GM23338 (cell line): ENCODE measurements around the gene LRIG3. TPM values are rescaled to one million over a fixed set of nuclear protein-coding genes. Genes with fewer than 3 reads are reported as not detected.

Source experiments
- ATAC-seq: fragments of 200-7000 bp; cut with Tn5 transposase; 3 replicates; pipeline ENCODE4 v1.9.1; 2020
- DNase-seq: peaks from one replicate; pipeline ENCODE4 v3.0.0-alpha.2; 2015; ENCODE audit warnings: low spot score
- H2AFZ ChIP-seq: fragments of 200-600 bp; sonication (generic); 2 replicates; pipeline ENCODE4 v1.8.0; 2016; ENCODE audit warnings: antibody characterized with exemption, mild to moderate bottlenecking, moderate library complexity
- H3F3A ChIP-seq: fragments of 200-600 bp; sonication (generic); replicated peaks from 2 replicates; pipeline ENCODE4 v1.8.0; 2017; ENCODE audit warnings: antibody characterized with exemption, mixed run types, low read depth
- H3K27ac ChIP-seq: fragments of 200-600 bp; sonication (generic); 2 replicates; pipeline ENCODE4 v1.6.1; 2016; ENCODE audit warnings: low read depth
- H3K27me3 ChIP-seq: fragments of 200-600 bp; sonication (generic); 2 replicates; pipeline ENCODE4 v1.8.0; 2016; ENCODE audit warnings: mild to moderate bottlenecking, mixed run types, moderate library complexity; ENCODE audit not compliant: insufficient read depth
- H3K36me3 ChIP-seq: fragments of 200-600 bp; sonication (generic); 2 replicates; pipeline ENCODE4 v1.8.0; 2016; ENCODE audit warnings: mild to moderate bottlenecking; ENCODE audit not compliant: insufficient read depth
- H3K4me1 ChIP-seq: fragments of 200-600 bp; sonication (generic); 2 replicates; pipeline ENCODE4 v1.8.0; 2016; ENCODE audit warnings: mild to moderate bottlenecking, moderate library complexity; ENCODE audit not compliant: insufficient read depth
- H3K4me2 ChIP-seq: fragments of 200-600 bp; sonication (generic); 2 replicates; pipeline ENCODE4 v1.7.1; 2017; ENCODE audit warnings: mixed run types
- H3K4me3 ChIP-seq: fragments of 200-600 bp; sonication (generic); 2 replicates; pipeline ENCODE4 v1.6.1; 2016; ENCODE audit warnings: mixed run types
- H3K79me2 ChIP-seq: fragments of 200-600 bp; sonication (generic); replicated peaks from 2 replicates; pipeline ENCODE4 v1.8.0; 2017; ENCODE audit warnings: mild to moderate bottlenecking; ENCODE audit not compliant: insufficient read depth
- H3K9me2 ChIP-seq: fragments of 200-600 bp; sonication (generic); 2 replicates; pipeline ENCODE4 v1.8.0; 2017; ENCODE audit not compliant: insufficient read depth
- H4K20me1 ChIP-seq: fragments of 200-600 bp; sonication (generic); replicated peaks from 2 replicates; pipeline ENCODE4 v1.8.0; 2017; ENCODE audit warnings: mild to moderate bottlenecking; ENCODE audit not compliant: insufficient read depth
- H3K27ac Mint-ChIP-seq: 2 replicates; pipeline ENCODE4 v1.8.0; 2020; ENCODE audit warnings: inconsistent platforms, mild to moderate bottlenecking, moderate library complexity, mixed read lengths
- H3K27me3 Mint-ChIP-seq: 3 replicates; pipeline ENCODE4 v1.8.0; 2022; ENCODE audit warnings: low read depth, mild to moderate bottlenecking, moderate library complexity, mixed read lengths, inconsistent platforms; ENCODE audit not compliant: insufficient read depth, poor library complexity
- H3K36me3 Mint-ChIP-seq: 3 replicates; pipeline ENCODE4 v1.8.0; 2021; ENCODE audit warnings: low read depth, mild to moderate bottlenecking, inconsistent platforms, moderate library complexity, mixed read lengths
- H3K4me1 Mint-ChIP-seq: 3 replicates; pipeline ENCODE4 v1.8.0; 2020; ENCODE audit warnings: mild to moderate bottlenecking, inconsistent platforms, mixed read lengths
- H3K4me3 Mint-ChIP-seq: 3 replicates; pipeline ENCODE4 v1.8.0; 2021; ENCODE audit warnings: moderate library complexity, mild to moderate bottlenecking, inconsistent platforms, mixed read lengths
- H3K9me3 Mint-ChIP-seq: 3 replicates; pipeline ENCODE4 v1.8.0; 2020; ENCODE audit warnings: moderate library complexity, mild to moderate bottlenecking, inconsistent platforms, mixed read lengths
- CREB1 ChIP-seq: fragments of 250-450 bp; sonication (Bioruptor Pico); IDR thresholded peaks from 2 replicates; pipeline ENCODE4 v1.5.0; 2020; ENCODE audit warnings: low read depth, mild to moderate bottlenecking, moderate library complexity
- CTCF ChIP-seq, 2 experiments: fragments of 200-600 bp in 1 of 2; sonication (generic) in 1 of 2; conservative IDR thresholded peaks; 2 replicates each; pipeline versions ENCODE4 v1.5.1 to v1.6.1; 2016 to 2017; ENCODE audit warnings: antibody characterized with exemption in 2 of 2, low read depth in 2 of 2, mild to moderate bottlenecking in 2 of 2, moderate library complexity in 1 of 2
- NANOG ChIP-seq: IDR thresholded peaks from 2 replicates; pipeline ENCODE4 v1.6.1; 2016; ENCODE audit warnings: antibody characterized with exemption, borderline replicate concordance
- STAT1 ChIP-seq: IDR thresholded peaks from one replicate; pipeline ENCODE4 v1.6.1; 2016; ENCODE audit warnings: antibody characterized with exemption; ENCODE audit not compliant: unreplicated experiment
- ZNF462 ChIP-seq: fragments of 250-450 bp; sonication (Bioruptor Pico); IDR thresholded peaks from 2 replicates; pipeline ENCODE4 v1.5.0; 2020; ENCODE audit warnings: mild to moderate bottlenecking, moderate library complexity
- polyA plus RNA-seq: library from polyadenylated mRNA; unstranded; fragments of >200 nt; fragmentation: Nextera tagmentation; extraction: Ambion mirVana; gene quantifications from 2 replicates; pipeline ENCODE4 v1.2.1, GENCODE V29; 2016
- total RNA-seq: library from RNA; depleted of rRNA; stranded (reverse); fragments of >200 nt; shearing (Covaris generic); gene quantifications from 2 replicates; pipeline ENCODE4 v1.2.3, GENCODE V29; 2014
- TF ChIP-seq, protein P1 (sequence below): IDR thresholded peaks from one replicate; pipeline ENCODE4 v1.6.1; 2018; ENCODE audit warnings: antibody characterized with exemption; ENCODE audit not compliant: unreplicated experiment

Gene LRIG3
- total and polyA plus RNA-seq, 2 experiments from 2014 or later: 1.6 to 7.5 TPM

DNA sequence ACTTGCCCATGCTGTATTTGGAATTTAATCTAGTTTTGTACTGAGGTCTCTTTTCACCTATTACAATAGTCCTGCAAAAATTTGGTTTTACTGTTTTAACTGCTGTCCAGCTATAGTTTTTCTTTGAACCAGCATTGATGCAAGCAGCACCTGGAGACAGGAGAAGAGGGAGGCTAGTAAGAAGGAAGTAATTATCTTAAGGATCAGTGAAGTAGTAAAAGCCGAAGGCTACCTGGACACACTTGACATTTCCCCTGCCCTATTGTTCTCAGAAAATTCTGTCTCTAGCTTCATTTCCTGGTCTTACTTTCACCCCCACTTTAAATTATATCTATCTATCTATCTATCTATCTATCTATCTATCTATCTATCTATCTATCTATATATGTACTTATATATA lies 43.5 kb upstream of the LRIG3 start:
- Mint-ChIP-seq H3K9me3 (no peaks in the 10 kb centered on the region), H3K36me3 (no peaks in the 10 kb centered on the region), H3K4me1 (no peaks in the 10 kb centered on the region; the same call in 1 of the 3 replicates), H3K27ac (no peak overlapping the region), H3K27me3 (no peaks in the 10 kb centered on the region), H3K4me3 (no peak overlapping the region)
- H3K4me2 ChIP-seq: no peak overlapping the region
- H3K27ac ChIP-seq: no peak overlapping the region
- H3K4me3 ChIP-seq: no peak overlapping the region
- TF ChIP-seq NANOG: no peak
- no peak for TF ChIP-seq CREB1
- no peak for TF ChIP-seq STAT1
- no peak for TF ChIP-seq ZNF462 (CRISPR knock-in tag)
- TF ChIP-seq, protein P1, sequence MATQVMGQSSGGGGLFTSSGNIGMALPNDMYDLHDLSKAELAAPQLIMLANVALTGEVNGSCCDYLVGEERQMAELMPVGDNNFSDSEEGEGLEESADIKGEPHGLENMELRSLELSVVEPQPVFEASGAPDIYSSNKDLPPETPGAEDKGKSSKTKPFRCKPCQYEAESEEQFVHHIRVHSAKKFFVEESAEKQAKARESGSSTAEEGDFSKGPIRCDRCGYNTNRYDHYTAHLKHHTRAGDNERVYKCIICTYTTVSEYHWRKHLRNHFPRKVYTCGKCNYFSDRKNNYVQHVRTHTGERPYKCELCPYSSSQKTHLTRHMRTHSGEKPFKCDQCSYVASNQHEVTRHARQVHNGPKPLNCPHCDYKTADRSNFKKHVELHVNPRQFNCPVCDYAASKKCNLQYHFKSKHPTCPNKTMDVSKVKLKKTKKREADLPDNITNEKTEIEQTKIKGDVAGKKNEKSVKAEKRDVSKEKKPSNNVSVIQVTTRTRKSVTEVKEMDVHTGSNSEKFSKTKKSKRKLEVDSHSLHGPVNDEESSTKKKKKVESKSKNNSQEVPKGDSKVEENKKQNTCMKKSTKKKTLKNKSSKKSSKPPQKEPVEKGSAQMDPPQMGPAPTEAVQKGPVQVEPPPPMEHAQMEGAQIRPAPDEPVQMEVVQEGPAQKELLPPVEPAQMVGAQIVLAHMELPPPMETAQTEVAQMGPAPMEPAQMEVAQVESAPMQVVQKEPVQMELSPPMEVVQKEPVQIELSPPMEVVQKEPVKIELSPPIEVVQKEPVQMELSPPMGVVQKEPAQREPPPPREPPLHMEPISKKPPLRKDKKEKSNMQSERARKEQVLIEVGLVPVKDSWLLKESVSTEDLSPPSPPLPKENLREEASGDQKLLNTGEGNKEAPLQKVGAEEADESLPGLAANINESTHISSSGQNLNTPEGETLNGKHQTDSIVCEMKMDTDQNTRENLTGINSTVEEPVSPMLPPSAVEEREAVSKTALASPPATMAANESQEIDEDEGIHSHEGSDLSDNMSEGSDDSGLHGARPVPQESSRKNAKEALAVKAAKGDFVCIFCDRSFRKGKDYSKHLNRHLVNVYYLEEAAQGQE: no peak
- TF ChIP-seq CTCF (conservative IDR thresholded peaks at IDR 0.05; ENCODE audit: low read depth in 2 of 2): no peak
- DNase-seq: no peak
- no peak for ATAC-seq
- H4K20me1 ChIP-seq: no peaks in the 10 kb centered on the region
- no peaks in the 10 kb centered on the region for H3K4me1 ChIP-seq
- H3K9me2 ChIP-seq: no peaks in the 10 kb centered on the region
- H2AFZ ChIP-seq: no peak overlapping the region
- no peaks in the 10 kb centered on the region for H3K36me3 ChIP-seq
- no peaks in the 10 kb centered on the region for H3F3A ChIP-seq
- no peaks in the 10 kb centered on the region for H3K79me2 ChIP-seq
- no peaks in the 10 kb centered on the region for H3K27me3 ChIP-seq
